GM12878 (cell line): ENCODE data around the gene LY6G6D. TPM values are rescaled to one million over a fixed set of nuclear protein-coding genes. Genes with fewer than 3 reads are reported as not detected.

Experiments used
- CTCF ChIP-seq, 3 experiments: IDR thresholded peaks in 2 of 3; conservative IDR thresholded peaks in 1 of 3; 2 replicates each; pipeline ENCODE4 v1.5.1; 2011; ENCODE audit warnings: low read depth in 3 of 3, low read length in 3 of 3, mild to moderate bottlenecking in 3 of 3, control low read depth in 2 of 3, moderate library complexity in 2 of 3, inconsistent platforms in 1 of 3, mixed read lengths in 1 of 3; ENCODE audit not compliant: control insufficient read depth in 2 of 3, insufficient read depth in 1 of 3; ENCODE audit errors: extremely low read depth in 1 of 3
- HDGF ChIP-seq: fragments of 450-650 bp; IDR thresholded peaks from 2 replicates; pipeline ENCODE4 v1.6.1; 2016; ENCODE audit warnings: antibody characterized with exemption
- NRF1 ChIP-seq: conservative IDR thresholded peaks from 2 replicates; pipeline ENCODE4 v1.6.1; 2011; ENCODE audit warnings: mild to moderate bottlenecking, low read depth, low read length, improper control_type of control experiment
- POLR2AphosphoS5 ChIP-seq: IDR thresholded peaks from 2 replicates; pipeline ENCODE4 v1.6.1; 2011; ENCODE audit warnings: mild to moderate bottlenecking, low read length, inconsistent platforms
- RELA ChIP-seq: fragments of 450-650 bp; IDR thresholded peaks from 2 replicates; pipeline ENCODE4 v1.8.0; 2014; ENCODE audit warnings: borderline replicate concordance; ENCODE audit not compliant: partially characterized antibody
- SMC3 ChIP-seq: IDR thresholded peaks from 2 replicates; pipeline ENCODE4 v1.6.1; 2011; ENCODE audit warnings: low read length, improper control_type of control experiment, borderline replicate concordance
- SPI1 ChIP-seq: IDR thresholded peaks from 2 replicates; pipeline ENCODE4 v1.6.1; 2011; ENCODE audit warnings: low read depth, mild to moderate bottlenecking, low read length, moderate library complexity, borderline replicate concordance; ENCODE audit not compliant: insufficient read depth
- ZNF592 ChIP-seq: fragments of 450-650 bp; IDR thresholded peaks from 2 replicates; pipeline ENCODE4 v1.6.1; 2017; ENCODE audit warnings: mild to moderate bottlenecking, moderate library complexity
- ZZZ3 ChIP-seq: IDR thresholded peaks from 2 replicates; pipeline ENCODE4 v1.6.1; 2011; ENCODE audit warnings: low read depth; ENCODE audit not compliant: control insufficient read depth, insufficient read length
- polyA plus RNA-seq, 11 experiments: library from polyadenylated mRNA; depleted of rRNA in 4 of 11; unstranded in 6 of 11; stranded (reverse) in 5 of 11; fragments of >200 nt; fragmentation: Nextera tagmentation in 4 of 11; fragmentation: Illumina TruSeq in 1 of 11; extraction: Ambion mirVana in 4 of 11; extraction: Trizol in 1 of 11; gene quantifications; 1 replicate in 1 of 11; 2 replicates in 10 of 11; pipeline versions ENCODE4 v1.2.1 to v1.2.3, GENCODE V29; 2011 to 2016; ENCODE audit warnings: inconsistent platforms in 2 of 11, missing spikeins in 2 of 11, low read depth in 1 of 11
- total RNA-seq, 4 experiments: library from RNA; depleted of rRNA in 3 of 4; stranded (reverse); fragments of >200 nt in 3 of 4; fragmentation: Illumina TruSeq in 1 of 4; extraction: Trizol in 1 of 4; gene quantifications; 2 replicates each; pipeline versions ENCODE4 v1.2.1 to v1.2.3, GENCODE V29; 2013 to 2021

LY6G6D gene
- total and polyA plus RNA-seq, 10 of the 15 experiments (the other 5 are each of a cell fraction or from before 2014, with no cell fraction given) = not detected

GRCh38 chr6:31680226-31681134 lies 34.7 kb upstream of the LY6G6D start, which contains the start of gene LY6G5C (continued):
- TF ChIP-seq CTCF (IDR thresholded peaks at IDR 0.05 in 2 of 3, conservative IDR thresholded peaks at IDR 0.05 in 1 of 3; ENCODE audit: control insufficient read depth in 2 of 3, extremely low read depth in 1 of 3, insufficient read depth in 1 of 3, low read depth in 3 of 3, low read length in 3 of 3) (peak; percentile 74 to 91 (median 75); a peak in 5 of 6 replicates), SMC3 (peak; percentile 89), ZNF592 (0 out of 2 replicates have a peak, but pooled peaks have one; percentile 27), POLR2AphosphoS5 (no peak), SPI1 (peak; percentile 21; the same call in 1 of the 2 replicates), ZZZ3 (no peak), HDGF (peak; percentile 50; the same call in 1 of the 2 replicates), RELA (no peak), NRF1 (0 out of 2 replicates have a peak, but pooled peaks have one; percentile 7)
